GM23338 (cell line): ENCODE measurements around the gene R3HDM4. TPM values are rescaled to one million over a fixed set of nuclear protein-coding genes. Genes with fewer than 3 reads are reported as not detected.
A peak's percentile ranks its signal among the peaks of the same experiment; 100 is the strongest.
"Not testable (repeated sequence)": the region's sequence is repeated elsewhere in the genome, so short reads cannot be mapped to it uniquely, and the experiment has no call there.

Experiments used
- ATAC-seq: fragments of 200-7000 bp; cut with Tn5 transposase; 3 replicates; pipeline ENCODE4 v1.9.1; 2020
- DNase-seq: peaks from one replicate; pipeline ENCODE4 v3.0.0-alpha.2; 2015; ENCODE audit warnings: low spot score
- H2AFZ ChIP-seq: fragments of 200-600 bp; sonication (generic); 2 replicates; pipeline ENCODE4 v1.8.0; 2016; ENCODE audit warnings: antibody characterized with exemption, mild to moderate bottlenecking, moderate library complexity
- H3F3A ChIP-seq: fragments of 200-600 bp; sonication (generic); replicated peaks from 2 replicates; pipeline ENCODE4 v1.8.0; 2017; ENCODE audit warnings: antibody characterized with exemption, mixed run types, low read depth
- H3K27ac ChIP-seq: fragments of 200-600 bp; sonication (generic); 2 replicates; pipeline ENCODE4 v1.6.1; 2016; ENCODE audit warnings: low read depth
- H3K27me3 ChIP-seq: fragments of 200-600 bp; sonication (generic); 2 replicates; pipeline ENCODE4 v1.8.0; 2016; ENCODE audit warnings: mild to moderate bottlenecking, mixed run types, moderate library complexity; ENCODE audit not compliant: insufficient read depth
- H3K36me3 ChIP-seq: fragments of 200-600 bp; sonication (generic); 2 replicates; pipeline ENCODE4 v1.8.0; 2016; ENCODE audit warnings: mild to moderate bottlenecking; ENCODE audit not compliant: insufficient read depth
- H3K4me1 ChIP-seq: fragments of 200-600 bp; sonication (generic); 2 replicates; pipeline ENCODE4 v1.8.0; 2016; ENCODE audit warnings: mild to moderate bottlenecking, moderate library complexity; ENCODE audit not compliant: insufficient read depth
- H3K4me2 ChIP-seq: fragments of 200-600 bp; sonication (generic); 2 replicates; pipeline ENCODE4 v1.7.1; 2017; ENCODE audit warnings: mixed run types
- H3K4me3 ChIP-seq: fragments of 200-600 bp; sonication (generic); 2 replicates; pipeline ENCODE4 v1.6.1; 2016; ENCODE audit warnings: mixed run types
- H3K79me2 ChIP-seq: fragments of 200-600 bp; sonication (generic); replicated peaks from 2 replicates; pipeline ENCODE4 v1.8.0; 2017; ENCODE audit warnings: mild to moderate bottlenecking; ENCODE audit not compliant: insufficient read depth
- H3K9me2 ChIP-seq: fragments of 200-600 bp; sonication (generic); 2 replicates; pipeline ENCODE4 v1.8.0; 2017; ENCODE audit not compliant: insufficient read depth
- H4K20me1 ChIP-seq: fragments of 200-600 bp; sonication (generic); replicated peaks from 2 replicates; pipeline ENCODE4 v1.8.0; 2017; ENCODE audit warnings: mild to moderate bottlenecking; ENCODE audit not compliant: insufficient read depth
- H3K27ac Mint-ChIP-seq: 2 replicates; pipeline ENCODE4 v1.8.0; 2020; ENCODE audit warnings: inconsistent platforms, mild to moderate bottlenecking, moderate library complexity, mixed read lengths
- H3K27me3 Mint-ChIP-seq: 3 replicates; pipeline ENCODE4 v1.8.0; 2022; ENCODE audit warnings: low read depth, mild to moderate bottlenecking, moderate library complexity, mixed read lengths, inconsistent platforms; ENCODE audit not compliant: insufficient read depth, poor library complexity
- H3K36me3 Mint-ChIP-seq: 3 replicates; pipeline ENCODE4 v1.8.0; 2021; ENCODE audit warnings: low read depth, mild to moderate bottlenecking, inconsistent platforms, moderate library complexity, mixed read lengths
- H3K4me1 Mint-ChIP-seq: 3 replicates; pipeline ENCODE4 v1.8.0; 2020; ENCODE audit warnings: mild to moderate bottlenecking, inconsistent platforms, mixed read lengths
- H3K4me3 Mint-ChIP-seq: 3 replicates; pipeline ENCODE4 v1.8.0; 2021; ENCODE audit warnings: moderate library complexity, mild to moderate bottlenecking, inconsistent platforms, mixed read lengths
- H3K9me3 Mint-ChIP-seq: 3 replicates; pipeline ENCODE4 v1.8.0; 2020; ENCODE audit warnings: moderate library complexity, mild to moderate bottlenecking, inconsistent platforms, mixed read lengths
- CREB1 ChIP-seq: fragments of 250-450 bp; sonication (Bioruptor Pico); IDR thresholded peaks from 2 replicates; pipeline ENCODE4 v1.5.0; 2020; ENCODE audit warnings: low read depth, mild to moderate bottlenecking, moderate library complexity
- CTCF ChIP-seq, 2 experiments: fragments of 200-600 bp in 1 of 2; sonication (generic) in 1 of 2; conservative IDR thresholded peaks; 2 replicates each; pipeline versions ENCODE4 v1.5.1 to v1.6.1; 2016 to 2017; ENCODE audit warnings: antibody characterized with exemption in 2 of 2, low read depth in 2 of 2, mild to moderate bottlenecking in 2 of 2, moderate library complexity in 1 of 2
- EZH2phosphoT487 ChIP-seq: fragments of 200-600 bp; sonication (generic); IDR thresholded peaks from one replicate; pipeline ENCODE4 v1.8.1; 2018; ENCODE audit warnings: antibody characterized with exemption; ENCODE audit not compliant: unreplicated experiment
- NANOG ChIP-seq: IDR thresholded peaks from 2 replicates; pipeline ENCODE4 v1.6.1; 2016; ENCODE audit warnings: antibody characterized with exemption, borderline replicate concordance
- ZNF114 ChIP-seq: fragments of 250-450 bp; sonication (Bioruptor Pico); IDR thresholded peaks from 2 replicates; pipeline ENCODE4 v1.5.0; 2020; ENCODE audit warnings: mild to moderate bottlenecking, moderate library complexity
- polyA plus RNA-seq: library from polyadenylated mRNA; unstranded; fragments of >200 nt; fragmentation: Nextera tagmentation; extraction: Ambion mirVana; gene quantifications from 2 replicates; pipeline ENCODE4 v1.2.1, GENCODE V29; 2016
- total RNA-seq: library from RNA; depleted of rRNA; stranded (reverse); fragments of >200 nt; shearing (Covaris generic); gene quantifications from 2 replicates; pipeline ENCODE4 v1.2.3, GENCODE V29; 2014

Gene R3HDM4
- total and polyA plus RNA-seq, 2 experiments from 2014 or later, result 76.5 to 87.1 TPM

DNA sequence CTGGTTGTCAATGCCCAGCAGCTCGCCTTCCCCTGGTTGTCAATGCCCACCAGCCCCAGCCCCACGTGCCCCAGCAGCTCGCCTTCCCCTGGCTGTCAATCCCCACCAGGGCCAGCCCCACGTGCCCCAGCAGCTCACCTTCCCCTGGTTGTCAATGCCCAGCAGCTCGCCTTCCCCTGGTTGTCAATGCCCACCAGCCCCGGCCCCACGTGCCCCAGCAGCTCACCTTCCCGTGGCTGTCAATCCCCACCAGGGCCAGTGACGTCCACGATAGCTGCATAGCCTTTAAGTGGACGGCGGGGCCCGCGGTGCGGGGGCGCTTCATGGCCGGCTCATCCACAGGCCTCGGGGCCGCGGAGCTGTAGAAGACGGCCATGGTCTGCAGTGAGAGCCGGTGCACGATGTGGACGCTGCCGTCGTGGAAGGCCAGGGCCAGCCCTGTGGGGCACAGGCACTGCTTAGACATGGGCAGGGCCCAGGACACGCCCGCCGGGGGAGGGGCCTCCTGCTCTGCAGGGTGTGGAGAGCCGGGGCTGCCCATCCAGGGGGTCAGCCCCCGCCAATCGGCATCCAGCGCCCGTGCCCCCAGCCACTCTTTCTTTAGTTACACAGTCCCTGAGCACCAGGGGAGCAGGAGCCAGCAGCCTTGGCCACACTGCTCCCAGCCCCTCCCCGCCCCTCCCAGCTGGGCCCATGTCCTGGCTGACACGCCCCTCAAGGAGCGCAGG is 33.1 kb downstream of the R3HDM4 start:
- Mint-ChIP-seq H3K27me3 (peaks cover 3% of the 10 kb centered on the region), H3K4me3 (no peak overlapping the region), H3K27ac (no peak overlapping the region), H3K36me3 (peaks cover 36% of the 10 kb centered on the region; the same call in 2 of the 3 replicates), H3K4me1 (no peaks in the 10 kb centered on the region), H3K9me3 (no peaks in the 10 kb centered on the region)
- DNase-seq (no peak), ATAC-seq (peak; percentile 31)
- TF ChIP-seq EZH2phosphoT487 (no peak), NANOG (no peak), ZNF114 (CRISPR knock-in tag) (no peak), CTCF (conservative IDR thresholded peaks at IDR 0.05; ENCODE audit: low read depth in 2 of 2) (no peak), CREB1 (CRISPR knock-in tag) (no peak)
- no peaks in the 10 kb centered on the region; the same call in 1 of the 2 replicates for H3K36me3 ChIP-seq
- no peaks in the 10 kb centered on the region for H3K27me3 ChIP-seq
- no peak overlapping the region for H3K4me3 ChIP-seq
- H3K4me1 ChIP-seq, result no peaks in the 10 kb centered on the region
- no peak overlapping the region for H3K27ac ChIP-seq
- H4K20me1 ChIP-seq, result no peaks in the 10 kb centered on the region; the same call in 1 of the 2 replicates
- H3F3A ChIP-seq, result no peaks in the 10 kb centered on the region
- no peak overlapping the region for H2AFZ ChIP-seq
- no peaks in the 10 kb centered on the region for H3K9me2 ChIP-seq
- no peak overlapping the region for H3K4me2 ChIP-seq
- no peaks in the 10 kb centered on the region for H3K79me2 ChIP-seq

GRCh38 chr19:878751-879561 is 34.1 kb downstream of the R3HDM4 start:
- not testable (repeated sequence) for H3K27ac ChIP-seq, H3K4me1 Mint-ChIP-seq, H3K36me3 ChIP-seq, H3K27ac Mint-ChIP-seq, H3K27me3 Mint-ChIP-seq, H3K4me1 ChIP-seq, H3K27me3 ChIP-seq, H2AFZ ChIP-seq, H3K79me2 ChIP-seq, DNase-seq, H3K9me2 ChIP-seq, H3F3A ChIP-seq, H3K4me2 ChIP-seq, H3K9me3 Mint-ChIP-seq, ATAC-seq, H3K4me3 ChIP-seq, H3K4me3 Mint-ChIP-seq, H4K20me1 ChIP-seq
- peaks cover 39% of the 10 kb centered on the region; the same call in 2 of the 3 replicates for H3K36me3 Mint-ChIP-seq

GRCh38 chr19:877992-878660 is 34.9 kb downstream of the R3HDM4 start:
- not testable (repeated sequence) for H3K4me3 ChIP-seq, H3K79me2 ChIP-seq, H3K4me1 ChIP-seq, H3K9me3 Mint-ChIP-seq, H3K4me3 Mint-ChIP-seq, H3K4me1 Mint-ChIP-seq, H3K36me3 ChIP-seq, H3K27me3 Mint-ChIP-seq, H3K27ac ChIP-seq, DNase-seq, H3K27ac Mint-ChIP-seq, H3K4me2 ChIP-seq, ATAC-seq, H4K20me1 ChIP-seq, H2AFZ ChIP-seq, H3K27me3 ChIP-seq, H3K9me2 ChIP-seq, H3F3A ChIP-seq
- H3K36me3 Mint-ChIP-seq, result peaks cover 39% of the 10 kb centered on the region; the same call in 2 of the 3 replicates
